OCI-LY3 (cell line): ENCODE data around the gene OAF.

ENCODE experiments used
- CTCF ChIP-seq: fragments of 200-600, 300-600 bp; sonication (generic); IDR thresholded peaks from 2 replicates; pipeline ENCODE4 v1.5.1; 2014; ENCODE audit warnings: antibody characterized with exemption, low read length, low read depth
- EZH2phosphoT487 ChIP-seq: fragments of 200-600 bp; shearing (Covaris generic); IDR thresholded peaks from 2 replicates; pipeline ENCODE4 v1.6.1; 2018; ENCODE audit warnings: antibody characterized with exemption, mixed run types, low read depth

- TF ChIP-seq CTCF (no peak), EZH2phosphoT487 (no peak)
Observed at GRCh38 chr11:120219232-120219937, 8.6 kb downstream of the OAF start.
